ENCODE data around the gene LKAAEAR1.
A peak's percentile ranks its signal among the peaks of the same experiment; 100 is the strongest.
"Not testable (repeated sequence)": the region's sequence is repeated elsewhere in the genome, so short reads cannot be mapped to it uniquely, and the experiment has no call there.

LKAAEAR1 gene

DNA sequence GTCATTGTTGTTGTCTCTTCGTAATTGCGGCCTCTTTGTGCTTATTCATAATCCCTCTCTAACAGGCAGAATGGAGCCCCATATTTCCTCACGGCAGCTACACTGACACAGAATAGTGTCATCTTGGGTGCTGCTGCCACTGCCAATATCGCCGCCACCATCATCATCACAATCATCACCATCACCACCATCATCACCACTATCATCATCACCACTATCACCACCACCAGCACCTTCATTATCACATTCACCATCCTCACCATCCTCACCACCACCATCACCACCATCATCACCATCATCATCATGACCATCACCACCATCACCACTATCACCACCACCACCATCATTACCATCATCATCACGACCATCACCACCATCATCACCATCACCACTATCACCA lies 12.3 kb upstream of the LKAAEAR1 start:
- DNase-seq = no peak

DNA sequence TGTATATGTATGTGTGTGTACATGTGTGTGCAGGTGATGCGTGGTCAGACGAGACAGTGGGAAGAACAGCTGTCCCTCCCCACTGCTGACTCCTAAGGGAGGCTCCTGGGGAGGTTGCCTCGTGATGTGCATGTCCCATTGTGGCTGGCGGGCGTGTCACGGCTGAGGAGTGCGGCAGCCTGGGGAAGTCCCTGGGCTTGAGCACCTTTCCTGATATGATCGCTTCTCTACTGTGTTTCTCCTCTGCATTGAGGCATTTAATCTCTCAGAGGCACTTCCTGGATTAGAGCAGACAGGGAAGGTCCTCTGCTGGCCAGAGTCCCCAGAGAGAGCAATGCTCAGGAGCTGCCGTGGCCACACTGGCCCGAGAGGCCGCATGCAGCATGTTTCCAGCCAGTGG lies 11.7 kb upstream of the LKAAEAR1 start:
- no peak for DNase-seq

DNA sequence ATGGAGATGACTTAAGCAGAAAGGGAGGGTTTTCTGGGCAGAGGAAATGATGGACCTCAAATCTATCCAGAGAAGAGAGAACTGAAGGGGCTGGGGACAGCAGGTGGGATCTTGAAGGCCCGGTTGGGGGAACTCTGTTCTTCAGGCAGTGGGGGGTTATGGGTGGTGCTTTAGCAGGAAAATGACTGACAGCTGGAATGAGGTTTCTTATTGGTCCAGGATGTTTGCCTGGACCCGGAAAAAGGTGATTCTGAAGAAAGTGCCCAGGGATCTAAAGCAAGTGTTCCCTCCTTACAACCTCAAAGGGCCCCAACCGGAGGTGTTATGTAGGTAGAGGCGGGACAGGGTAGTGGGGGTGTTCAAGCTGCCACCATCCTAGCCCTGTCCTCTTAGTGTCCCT lies 11.3 kb upstream of the LKAAEAR1 start:
- DNase-seq = no peak

DNA sequence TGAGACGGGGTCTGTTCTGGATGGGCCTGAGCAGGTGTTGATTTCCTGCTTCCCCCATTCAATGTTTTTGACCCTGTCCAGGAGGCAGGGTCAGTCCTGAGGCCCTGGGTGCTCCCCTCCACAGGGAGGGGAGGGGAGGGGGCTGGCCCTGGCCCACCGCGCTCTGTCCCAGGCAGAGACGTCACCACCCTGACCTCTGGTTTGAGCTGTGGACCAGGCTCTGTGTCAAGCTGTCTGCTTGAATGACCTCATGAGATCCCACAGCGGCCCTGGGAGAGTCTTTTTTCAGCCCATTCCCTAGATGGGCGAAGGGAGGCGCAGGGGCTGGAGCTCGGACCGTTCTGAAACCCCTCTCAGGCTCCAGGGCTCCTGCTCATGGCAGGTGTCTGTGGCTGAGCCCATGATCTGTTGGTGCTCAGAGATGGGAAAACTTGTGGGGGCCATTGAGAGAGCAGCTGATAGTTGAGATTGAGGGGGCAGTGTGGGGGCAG lies 8.9 kb upstream of the LKAAEAR1 start:
- no peak for DNase-seq

DNA sequence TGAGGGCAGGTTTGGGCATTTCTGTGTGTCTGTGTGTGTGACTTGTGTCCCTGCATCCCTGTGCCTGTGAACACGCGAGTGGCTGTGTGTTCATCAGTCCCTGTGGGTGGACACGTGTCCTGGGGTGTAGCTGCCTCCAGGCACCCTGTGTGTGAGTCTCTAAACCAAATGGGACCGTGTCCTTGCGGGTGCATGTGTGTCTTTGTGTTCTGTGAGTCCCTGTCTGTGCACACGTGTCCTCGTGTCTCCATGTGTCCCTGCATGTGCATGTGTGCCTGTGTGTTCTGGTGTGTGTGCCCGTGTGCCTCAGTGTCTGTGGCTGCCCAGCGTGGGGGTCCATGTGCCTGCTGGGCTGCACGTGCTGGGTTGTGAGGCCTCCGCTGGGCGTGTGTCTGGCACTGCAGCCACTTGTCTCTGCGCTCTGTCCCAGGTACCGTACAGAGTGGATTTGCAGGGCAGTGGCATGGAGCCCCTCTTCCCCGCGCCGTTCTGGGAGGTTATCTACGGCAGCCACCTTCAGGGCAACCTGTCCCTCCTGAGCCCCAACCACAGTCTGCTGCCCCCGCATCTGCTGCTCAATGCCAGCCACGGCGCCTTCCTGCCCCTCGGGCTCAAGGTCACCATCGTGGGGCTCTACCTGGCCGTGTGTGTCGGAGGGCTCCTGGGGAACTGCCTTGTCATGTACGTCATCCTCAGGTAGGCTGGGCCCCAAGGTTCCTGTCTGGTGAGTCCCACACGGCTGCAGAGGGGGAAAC lies 8.2 kb upstream of the LKAAEAR1 start:
- DNase-seq = no peak

DNA sequence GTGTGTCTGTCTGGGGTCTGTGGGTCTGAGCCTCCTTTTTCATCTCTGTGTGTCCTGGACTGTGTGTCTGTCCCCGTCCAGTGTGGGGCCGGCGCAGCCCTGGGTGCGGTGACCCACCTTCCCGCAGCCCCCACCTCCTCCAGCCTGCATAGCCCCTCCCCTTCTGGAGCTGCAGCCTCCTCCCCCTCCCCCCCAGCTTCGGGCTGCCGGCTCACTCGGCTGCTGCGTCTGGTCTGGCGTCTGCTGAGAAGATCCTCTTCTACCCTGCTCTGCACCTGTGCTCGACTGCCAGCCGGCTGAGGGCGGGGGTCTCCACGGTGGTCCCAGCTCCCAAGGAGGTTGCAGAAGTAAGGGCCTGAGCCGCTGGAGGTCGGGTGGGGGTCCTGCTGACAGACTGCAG lies 7.6 kb upstream of the LKAAEAR1 start:
- no peak for DNase-seq

DNA sequence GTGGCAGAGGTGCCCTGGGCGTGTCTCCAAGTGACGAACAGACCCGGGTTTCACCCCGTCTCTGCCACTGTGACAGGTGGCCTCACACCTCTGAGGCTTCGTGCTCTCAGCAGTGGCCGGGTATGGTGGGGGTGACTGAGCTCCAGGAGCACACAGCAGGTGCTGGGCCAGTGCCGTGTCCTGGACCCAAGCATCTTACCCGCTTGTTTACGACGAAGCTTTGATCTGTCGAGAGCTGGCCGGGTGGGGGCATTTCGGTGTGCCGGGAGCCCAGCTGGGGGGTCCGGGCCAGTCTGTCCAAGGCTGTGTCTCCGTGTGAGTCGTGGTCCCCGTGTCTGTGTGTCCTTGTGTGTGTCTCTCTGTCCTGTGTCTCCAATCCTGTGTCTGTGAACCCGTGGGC lies 7.1 kb upstream of the LKAAEAR1 start:
- DNase-seq = no peak

DNA sequence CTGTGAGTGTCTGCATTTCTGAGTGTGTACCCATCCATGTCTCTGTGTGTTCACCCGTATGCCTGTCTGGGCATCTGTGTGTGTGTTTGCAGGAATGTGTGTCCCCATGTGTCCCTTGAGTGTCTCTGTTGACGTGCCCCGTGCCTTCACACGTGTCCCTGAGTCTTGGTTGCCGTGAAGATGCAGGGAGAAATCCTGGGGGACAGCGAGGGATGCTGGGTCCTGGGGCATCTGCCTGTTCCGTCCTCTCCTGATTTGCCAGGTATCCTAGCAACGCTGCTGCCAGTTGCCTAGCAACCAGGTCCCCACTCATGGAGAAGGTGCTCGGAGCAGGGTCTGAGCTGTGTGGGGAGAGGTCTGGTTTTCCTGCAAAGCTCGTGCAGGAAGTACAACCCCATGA lies 6.0 kb upstream of the LKAAEAR1 start:
- DNase-seq = peak; percentile 33

DNA sequence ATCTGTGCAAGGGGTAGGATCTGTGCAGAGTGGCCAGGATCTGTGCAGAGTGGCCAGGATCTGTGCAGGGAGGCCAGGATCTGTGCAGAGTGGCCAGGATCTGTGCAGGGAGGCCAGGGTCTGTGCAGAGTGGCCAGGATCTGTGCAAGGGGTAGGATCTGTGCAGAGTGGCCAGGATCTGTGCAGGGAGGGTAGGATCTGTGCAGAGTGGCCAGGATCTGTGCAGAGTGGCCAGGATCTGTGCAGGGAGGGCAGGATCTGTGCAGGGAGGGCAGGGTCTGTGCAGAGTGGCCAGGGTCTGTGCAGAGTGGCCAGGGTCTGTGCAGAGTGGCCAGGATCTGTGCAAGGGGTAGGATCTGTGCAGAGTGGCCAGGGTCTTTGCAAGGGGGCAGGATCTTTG lies 4.4 kb upstream of the LKAAEAR1 start:
- not testable (repeated sequence) for DNase-seq

DNA sequence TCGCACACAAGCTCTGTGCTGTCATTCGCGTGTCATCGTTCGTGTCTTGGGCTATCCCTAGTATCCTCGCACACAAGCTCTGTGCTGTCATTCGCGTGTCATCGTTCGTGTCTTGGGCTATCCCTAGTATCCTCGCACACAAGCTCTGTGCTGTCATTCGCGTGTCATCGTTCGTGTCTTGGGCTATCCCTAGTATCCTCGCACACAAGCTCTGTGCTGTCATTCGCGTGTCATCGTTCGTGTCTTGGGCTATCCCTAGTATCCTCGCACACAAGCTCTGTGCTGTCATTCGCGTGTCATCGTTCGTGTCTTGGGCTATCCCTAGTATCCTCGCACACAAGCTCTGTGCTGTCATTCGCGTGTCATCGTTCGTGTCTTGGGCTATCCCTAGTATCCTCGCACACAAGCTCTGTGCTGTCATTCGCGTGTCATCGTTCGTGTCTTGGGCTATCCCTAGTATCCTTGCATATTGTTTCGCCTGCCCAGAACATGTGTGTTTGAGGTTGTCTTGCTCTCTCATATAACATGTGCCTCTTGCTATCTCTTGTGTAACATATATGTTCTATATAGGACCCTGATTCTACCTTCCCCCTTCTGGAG lies 3.1 kb upstream of the LKAAEAR1 start:
- not testable (repeated sequence) for DNase-seq

DNA sequence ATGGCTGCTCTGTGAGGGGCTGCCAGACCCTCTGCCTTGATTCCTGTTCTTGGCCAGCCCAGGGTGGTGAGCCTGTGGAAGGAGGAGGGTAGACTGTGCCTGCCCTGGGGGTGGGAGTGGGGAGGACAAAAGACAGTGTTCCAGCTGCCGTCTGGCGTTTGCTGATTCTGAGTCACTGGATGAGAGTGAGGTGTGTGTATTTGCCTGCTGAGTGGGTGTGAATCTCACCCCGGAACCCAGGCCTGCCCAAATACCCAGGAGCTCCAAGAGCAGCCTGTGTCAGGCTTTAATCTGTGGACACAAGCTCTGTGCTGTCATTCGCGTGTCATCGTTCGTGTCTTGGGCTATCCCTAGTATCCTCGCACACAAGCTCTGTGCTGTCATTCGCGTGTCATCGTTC lies 2.6 kb upstream of the LKAAEAR1 start:
- no peak for DNase-seq

DNA sequence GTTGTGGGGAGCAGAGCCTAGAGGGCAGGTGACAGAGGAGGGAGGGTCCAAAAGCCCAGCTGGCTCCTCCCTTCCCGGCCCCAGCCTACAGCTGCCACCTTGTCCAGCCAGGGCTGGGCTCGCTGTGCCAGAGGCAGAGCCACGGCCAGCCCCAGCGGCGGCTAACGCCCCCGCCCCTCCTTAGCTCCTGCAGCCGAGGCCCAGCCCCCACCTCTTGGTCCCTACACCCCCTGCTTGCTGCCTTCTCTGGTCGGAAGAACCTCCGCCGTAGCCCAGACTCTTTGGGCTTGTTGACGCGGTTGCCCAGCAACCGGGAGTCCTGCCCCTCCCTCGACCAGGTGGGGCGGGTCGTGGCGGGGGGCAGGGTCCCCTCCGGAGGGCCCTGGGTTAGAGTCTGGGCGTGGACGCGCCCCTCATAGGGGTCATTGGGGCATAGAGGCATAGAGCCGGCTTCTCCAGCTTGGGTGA lies 521 bp upstream of the LKAAEAR1 start:
- peak; percentile 30 for DNase-seq

DNA sequence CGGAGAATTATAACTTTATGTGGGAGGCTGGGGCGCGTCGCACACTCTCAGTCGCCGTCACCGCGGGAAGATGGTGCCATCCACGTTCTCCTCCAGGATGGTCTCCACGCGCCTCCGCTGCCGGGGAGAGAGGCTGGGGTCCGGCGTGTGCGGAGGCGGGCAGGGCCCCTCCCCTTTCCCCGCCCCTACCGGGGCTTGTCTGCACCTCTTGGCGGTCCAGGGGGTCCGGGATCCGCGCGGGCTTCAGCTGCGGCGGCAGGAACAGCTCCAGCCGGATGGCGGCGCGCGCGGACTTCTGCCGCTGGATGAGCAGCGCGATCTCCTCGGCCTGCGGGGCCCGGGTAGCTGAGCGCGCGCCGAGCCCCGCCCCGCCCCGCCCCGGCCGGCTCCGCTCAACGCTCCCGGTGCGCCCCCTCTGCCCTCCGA lies 807 bp downstream of the LKAAEAR1 start:
- DNase-seq = peak; percentile 54

DNA sequence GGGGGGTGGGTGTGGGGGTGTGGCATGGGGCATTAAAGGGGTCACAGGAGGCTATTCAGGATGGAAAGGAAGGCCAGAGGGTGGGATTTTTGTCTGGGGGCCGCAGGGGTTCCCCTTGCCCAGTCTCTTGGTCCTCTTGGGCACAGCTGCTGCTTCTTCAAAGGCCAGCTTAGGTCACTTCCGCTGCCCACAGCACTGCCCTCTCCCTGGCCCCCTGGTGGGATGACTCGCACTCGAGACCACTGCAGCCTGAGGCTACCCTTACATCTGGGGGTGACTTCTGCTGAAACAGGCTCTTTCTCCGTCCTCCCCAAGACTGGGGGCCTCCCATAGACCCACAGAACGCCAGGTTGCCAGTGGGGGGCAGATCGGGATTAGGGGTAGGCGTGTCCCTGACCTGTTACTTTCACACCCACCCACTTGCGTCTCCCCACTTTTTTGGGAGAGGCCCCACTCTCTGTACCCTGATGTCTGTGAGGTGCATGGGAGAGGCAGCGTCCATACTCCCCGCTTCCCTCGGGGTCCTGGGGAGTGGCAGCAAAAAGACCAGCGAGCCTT lies 1.3 kb downstream of the LKAAEAR1 start:
- DNase-seq = no peak

DNA sequence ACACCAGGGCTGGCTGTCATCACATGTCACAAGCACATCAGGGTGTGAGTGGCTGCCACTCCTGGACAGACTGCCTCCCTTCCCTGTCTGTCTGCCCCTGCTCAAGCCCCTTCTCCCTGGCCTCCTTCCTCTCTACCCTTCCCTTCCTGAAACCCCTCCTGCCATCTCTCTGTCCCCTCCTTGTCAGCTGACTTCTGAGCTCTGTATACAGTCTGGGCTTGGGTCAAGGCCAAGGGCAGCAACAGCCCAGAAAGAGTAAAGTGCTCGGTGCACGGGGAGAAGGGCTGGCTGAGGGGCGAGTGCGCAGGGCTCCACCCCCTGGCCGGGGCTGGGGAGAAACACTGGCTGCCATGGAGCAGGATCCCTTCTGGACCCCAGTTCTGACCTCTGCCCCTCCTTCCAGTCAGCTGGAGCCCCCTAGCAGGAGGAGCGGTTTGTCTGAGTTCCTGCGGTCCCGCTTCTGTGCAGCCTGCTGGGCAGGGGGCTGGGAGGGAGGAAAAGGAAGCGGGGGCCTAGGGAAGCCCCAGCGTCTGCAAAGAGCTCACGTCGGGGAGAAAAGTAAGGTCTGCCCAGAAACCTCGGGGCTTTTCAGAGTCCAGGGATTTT lies 2.0 kb downstream of the LKAAEAR1 start:
- no peak for DNase-seq

DNA sequence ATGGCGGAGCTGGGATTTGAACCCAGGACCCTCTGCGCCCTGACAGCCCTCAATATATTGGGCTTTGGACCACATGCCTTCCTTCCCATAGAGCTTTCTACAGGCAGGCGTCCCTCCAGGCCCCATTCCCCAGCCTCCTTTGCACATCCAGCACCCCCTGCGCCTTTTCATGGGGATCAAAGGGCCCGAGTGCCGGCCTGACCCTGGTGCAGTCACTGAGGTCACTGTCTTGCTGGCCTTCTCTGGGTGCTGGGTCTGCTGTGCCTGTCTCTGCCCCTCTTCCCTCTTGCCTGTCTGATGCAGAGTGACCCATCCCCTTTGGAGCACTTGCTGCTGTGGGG lies 2.6 kb downstream of the LKAAEAR1 start:
- DNase-seq = no peak

DNA sequence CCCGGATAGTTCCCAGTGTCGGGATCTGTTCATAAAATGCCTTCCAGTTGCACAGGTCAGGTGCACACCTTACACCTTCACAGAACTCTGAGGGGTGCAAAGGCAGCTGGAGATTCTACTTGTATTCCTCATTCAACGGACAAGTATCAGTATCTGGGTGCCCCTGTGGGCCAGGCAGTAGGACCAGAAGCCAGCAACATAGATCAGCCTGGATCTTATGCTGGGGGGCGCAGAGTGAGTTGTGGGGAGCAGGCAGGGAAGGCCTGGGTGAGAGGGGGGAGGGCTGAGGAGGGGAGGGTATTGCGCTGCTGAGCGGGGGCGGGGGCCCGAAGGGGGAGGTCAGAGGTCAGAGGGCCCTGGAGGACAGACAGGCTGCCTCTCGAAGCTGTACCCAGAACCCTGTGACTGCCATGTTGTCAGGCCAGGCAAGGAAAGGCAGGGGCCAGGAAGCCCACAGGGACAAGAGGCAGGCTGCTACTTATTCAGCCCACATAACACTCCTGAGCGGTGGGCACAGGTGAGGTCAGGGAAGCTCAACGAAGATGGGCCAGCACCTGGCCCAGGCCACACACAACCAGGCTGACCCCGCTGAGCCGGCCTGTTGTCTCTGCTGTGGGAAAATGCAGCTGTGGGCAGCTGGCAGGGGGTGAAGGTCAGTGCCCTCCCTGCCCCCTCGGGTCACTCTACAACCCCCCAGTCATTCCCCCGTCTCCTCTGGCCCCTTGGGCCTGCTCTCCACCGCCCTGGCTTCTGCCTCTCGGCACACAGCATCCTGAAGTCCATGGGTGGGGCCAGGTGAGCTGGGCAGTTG lies 3.2 kb downstream of the LKAAEAR1 start:
- DNase-seq = no peak

DNA sequence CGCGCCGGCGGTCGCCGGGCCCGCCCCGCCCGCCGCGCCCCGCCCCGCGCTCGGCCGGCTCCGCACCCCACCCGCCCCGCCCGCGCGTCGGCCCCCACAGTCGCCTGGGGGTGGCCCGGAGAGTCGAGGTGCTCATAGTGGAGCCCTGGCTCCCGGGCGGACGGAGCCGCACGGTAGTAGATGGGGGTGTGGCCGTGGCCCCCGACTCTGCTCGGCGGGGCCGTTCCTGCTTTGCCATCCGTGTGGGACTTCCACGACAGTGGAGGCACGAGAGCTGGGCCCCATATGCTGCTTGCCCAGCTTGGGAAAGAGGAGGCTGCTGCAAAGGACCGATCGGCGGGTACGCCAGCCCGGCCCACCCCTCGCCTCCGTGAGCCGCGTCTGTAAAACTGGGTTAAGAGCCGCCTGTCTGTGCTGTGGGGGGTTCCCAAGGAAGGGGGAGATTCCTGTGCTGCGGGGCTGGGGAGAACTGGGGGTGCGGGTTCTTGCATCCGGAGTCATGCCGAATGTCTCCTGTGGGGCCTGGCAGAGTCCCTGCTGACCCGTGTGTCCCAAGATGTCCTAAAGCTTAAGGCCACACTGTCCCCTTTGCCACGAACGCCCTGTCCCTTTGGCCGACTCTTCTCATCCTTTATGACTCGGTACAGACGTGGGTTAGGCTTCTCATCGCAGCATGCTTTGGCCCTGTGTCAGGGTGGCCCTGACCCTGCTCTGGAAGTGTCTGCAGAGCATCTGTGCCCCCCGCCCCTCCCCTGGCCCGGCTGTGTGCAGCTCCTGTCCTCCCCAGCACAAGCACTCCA lies 4.0 kb downstream of the LKAAEAR1 start, which contains the start of gene OPRL1:
Gene OPRL1 (plus strand): TSS at position 70 of the 800 bp plus-strand sequence. CDS start 12,639 bp downstream, outside the sequence.
- DNase-seq = no peak

DNA sequence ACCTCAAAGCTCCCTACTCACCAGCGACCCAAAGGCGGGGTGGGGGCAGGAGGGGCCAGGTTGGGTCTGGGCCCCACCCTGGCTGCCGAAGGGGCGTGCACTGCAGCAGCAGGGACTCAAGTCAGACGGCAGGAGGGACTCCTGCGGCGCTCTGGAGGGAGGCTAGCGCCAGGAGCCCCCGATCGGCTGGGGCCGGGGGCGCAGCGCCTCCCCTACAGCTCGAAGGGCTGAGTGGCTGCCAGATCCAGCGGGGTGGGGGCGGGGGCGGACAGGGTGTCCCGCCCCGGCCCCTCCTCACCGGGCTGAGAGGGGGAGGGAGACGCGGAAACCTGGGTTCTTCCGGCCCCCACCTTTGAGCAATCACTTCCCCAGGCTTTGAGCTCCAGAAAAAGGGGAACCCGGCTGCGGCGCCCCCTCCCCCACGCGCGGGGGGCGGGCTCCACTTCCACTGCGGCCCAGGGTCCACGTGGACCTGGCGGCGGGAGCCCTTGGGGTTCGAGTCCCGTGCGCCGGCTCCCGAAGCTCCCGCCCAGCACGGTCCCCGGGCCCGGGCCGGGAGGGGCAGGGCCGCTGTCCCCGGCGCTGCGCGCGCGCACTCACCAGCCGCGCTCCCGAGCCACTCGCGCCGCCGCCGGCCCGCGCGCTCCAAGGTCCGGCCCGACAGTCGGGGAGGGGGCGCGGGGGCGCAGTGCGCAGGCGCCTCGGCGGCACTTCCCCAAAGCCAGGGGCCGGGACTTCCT lies 4.8 kb downstream of the LKAAEAR1 start, which contains the start of gene RGS19:
Gene RGS19 (minus strand): TSS at position 246 of the 740 bp plus-strand sequence. CDS start 2,632 bp downstream, outside the sequence.
- peak; percentile 47 for DNase-seq

DNA sequence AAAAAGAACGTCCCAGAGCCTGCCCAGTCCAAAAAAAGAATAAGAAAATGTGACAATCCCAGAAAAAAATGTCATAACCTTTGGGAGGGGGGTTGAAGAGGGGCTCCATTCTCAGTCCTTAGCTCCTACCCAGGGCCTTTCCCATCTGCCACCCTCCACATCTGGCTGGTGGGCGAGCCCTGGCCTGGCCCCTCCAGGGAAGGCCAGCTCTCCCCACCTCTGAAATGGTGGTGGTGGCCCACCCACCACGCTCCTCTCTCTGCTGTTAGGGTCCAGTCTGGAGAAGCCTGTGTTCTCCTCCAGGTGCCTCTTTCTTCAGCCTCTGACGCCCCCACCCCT lies 5.3 kb downstream of the LKAAEAR1 start:
- no peak for DNase-seq

DNA sequence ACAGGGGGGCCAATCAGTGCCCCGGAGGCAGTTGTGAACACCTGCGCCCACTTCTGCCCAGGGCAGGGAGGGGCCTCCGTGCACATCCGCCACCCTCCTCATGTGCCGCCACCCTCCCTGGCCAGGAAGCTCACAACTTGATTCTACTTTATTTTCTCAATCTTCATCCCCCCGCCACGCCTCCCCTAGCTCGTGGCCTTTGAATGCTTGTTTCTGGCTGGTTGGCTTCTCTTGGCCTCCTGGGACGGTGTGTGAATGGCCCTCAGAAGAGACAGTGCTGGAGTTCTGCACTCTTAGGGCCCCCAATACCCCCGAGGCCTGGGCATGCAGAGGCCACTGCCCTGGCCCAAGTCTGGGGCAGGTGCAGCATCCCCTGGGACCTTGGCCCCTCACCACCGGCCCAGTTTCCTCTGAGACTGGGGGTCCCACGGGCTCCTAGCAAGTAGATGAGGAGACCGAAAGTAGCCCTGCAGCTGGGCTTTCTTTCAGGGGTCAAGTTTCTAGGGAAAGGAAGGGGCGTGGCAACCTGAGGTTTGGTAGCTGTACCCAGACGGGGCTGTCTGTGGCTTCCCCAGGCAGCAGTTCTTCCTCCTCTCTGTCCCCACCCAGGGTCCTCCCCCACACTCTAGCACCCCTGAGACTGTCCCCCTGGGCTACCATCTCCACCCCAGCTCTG lies 6.2 kb downstream of the LKAAEAR1 start:
- peak; percentile 65 for DNase-seq
